Measurements from ENCODE around the gene SLC5A3. TPM values are rescaled to one million over a fixed set of nuclear protein-coding genes. Genes with fewer than 3 reads are reported as not detected.
A peak's percentile ranks its signal among the peaks of the same experiment; 100 is the strongest.

SLC5A3 gene
- total RNA-seq, 2 experiments from 2014 or later, result 29.2 to 34.7 TPM

DNA sequence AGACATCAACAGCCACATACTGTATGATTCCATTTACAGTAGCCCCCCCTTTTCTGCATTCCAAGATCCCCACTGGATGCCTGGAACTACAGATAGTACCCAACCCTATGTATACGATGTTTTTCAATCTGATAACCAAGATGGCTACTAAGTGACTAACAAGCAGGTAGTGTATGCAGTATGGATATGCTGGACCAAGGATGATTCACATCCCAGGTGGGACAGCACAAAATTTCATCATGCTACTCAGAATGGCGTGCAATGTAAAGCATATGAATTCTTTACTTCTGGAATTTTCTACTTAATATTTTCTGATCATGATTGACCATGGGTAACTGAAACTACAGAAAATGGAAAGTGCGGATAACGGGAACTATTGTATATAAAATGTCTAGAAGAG is 30.0 kb upstream of the SLC5A3 start:
- ATAC-seq (no peak), DNase-seq (no peak)
- CTCF ChIA-PET, result no interaction called here
- Mint-ChIP-seq H3K27me3 (no peaks in the 10 kb centered on the region), H3K9me3 (ENCODE audit: low read depth) (peaks cover 2% of the 10 kb centered on the region), H3K36me3 (peaks cover 9% of the 10 kb centered on the region), H3K4me1 (peaks cover 9% of the 10 kb centered on the region), H3K4me3 (no peak overlapping the region), H3K27ac (no peak overlapping the region)

DNA sequence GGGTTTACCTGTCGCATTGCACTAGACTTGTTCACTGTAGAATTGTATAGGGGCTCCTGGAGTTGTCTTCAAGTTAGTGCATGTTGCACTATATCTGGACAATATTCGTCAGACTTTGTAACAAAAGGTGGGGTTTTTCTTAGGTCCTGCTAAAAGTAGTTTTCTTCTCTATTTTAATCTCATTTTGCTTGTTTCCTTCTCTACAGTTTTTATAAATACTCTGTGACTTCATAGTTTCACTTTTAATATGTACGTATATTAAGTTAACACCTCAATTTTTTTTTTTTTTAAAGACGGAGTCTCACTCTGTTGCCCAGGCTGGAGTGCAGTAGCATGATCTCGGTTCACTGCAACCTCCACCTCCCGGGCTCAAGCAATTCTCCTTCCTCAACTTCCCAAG is 26.5 kb upstream of the SLC5A3 start:
- H3K4me3 Mint-ChIP-seq, result peak overlapping the region; percentile 51
- peaks cover 3% of the 10 kb centered on the region for H3K9me3 Mint-ChIP-seq (ENCODE audit: low read depth)
- no peaks in the 10 kb centered on the region for H3K27me3 Mint-ChIP-seq
- H3K4me1 Mint-ChIP-seq, result peaks cover 9% of the 10 kb centered on the region
- DNase-seq (no peak), ATAC-seq (peak; percentile 71)
- CTCF ChIA-PET, result no interaction called here
- peaks cover 9% of the 10 kb centered on the region for H3K36me3 Mint-ChIP-seq
- peak overlapping the region; percentile 63 for H3K27ac Mint-ChIP-seq

DNA sequence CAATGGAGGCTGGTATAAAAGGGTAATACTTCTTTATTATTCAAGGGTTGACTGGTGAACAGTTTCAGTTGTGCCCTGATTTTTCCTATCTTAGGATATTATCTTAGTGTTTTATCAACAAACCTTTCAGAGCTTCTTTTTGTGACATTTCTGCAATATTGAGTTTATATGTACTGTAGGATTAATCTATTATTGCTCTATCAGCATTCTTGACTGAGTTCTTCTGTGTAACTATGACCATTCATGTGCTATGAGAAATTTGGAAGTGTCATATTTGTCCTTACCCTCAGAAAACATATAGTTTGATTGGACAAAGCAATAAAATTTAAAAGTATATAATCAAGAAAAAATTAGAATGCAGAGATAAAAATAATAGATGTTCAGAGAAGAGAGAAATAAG is 25.5 kb upstream of the SLC5A3 start:
- Mint-ChIP-seq H3K27ac (no peak overlapping the region), H3K4me3 (no peak overlapping the region), H3K4me1 (peaks cover 9% of the 10 kb centered on the region), H3K9me3 (ENCODE audit: low read depth) (peaks cover 3% of the 10 kb centered on the region), H3K27me3 (no peaks in the 10 kb centered on the region), H3K36me3 (peaks cover 6% of the 10 kb centered on the region)
- DNase-seq (no peak), ATAC-seq (no peak)
- CTCF ChIA-PET, result no interaction called here

GRCh38 chr21:34052171-34052570 is 21.2 kb upstream of the SLC5A3 start:
- DNase-seq, result no peak
- ATAC-seq, result no peak
- H3K4me1 Mint-ChIP-seq, result peaks cover 3% of the 10 kb centered on the region
- peaks cover 7% of the 10 kb centered on the region for H3K36me3 Mint-ChIP-seq
- no peak overlapping the region for H3K4me3 Mint-ChIP-seq
- peaks cover 3% of the 10 kb centered on the region for H3K9me3 Mint-ChIP-seq (ENCODE audit: low read depth)
- no peak overlapping the region for H3K27ac Mint-ChIP-seq
- no peaks in the 10 kb centered on the region for H3K27me3 Mint-ChIP-seq
- CTCF ChIA-PET, result no interaction called here

DNA sequence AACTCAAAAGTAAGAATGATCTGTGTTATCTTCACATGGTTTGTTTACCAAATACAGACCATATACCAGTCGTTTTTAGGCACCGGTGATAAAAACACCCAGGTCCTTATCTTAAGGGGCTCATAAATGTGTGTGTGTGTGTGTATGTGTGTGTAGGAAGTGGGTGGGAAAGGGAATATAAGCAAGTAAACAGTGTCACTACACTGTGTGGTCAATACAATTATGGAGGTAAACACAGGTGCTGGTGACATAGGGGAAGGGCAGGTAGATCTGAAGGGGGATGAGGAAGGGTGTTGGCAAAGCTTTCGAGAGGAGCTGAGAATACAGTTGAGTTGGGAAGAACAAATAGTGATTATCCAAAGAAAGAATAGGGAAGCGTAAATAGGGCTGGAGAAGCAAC is 19.1 kb upstream of the SLC5A3 start:
- ATAC-seq (no peak), DNase-seq (no peak)
- H3K27ac Mint-ChIP-seq, result no peak overlapping the region
- no peak overlapping the region for H3K4me3 Mint-ChIP-seq
- no peaks in the 10 kb centered on the region for H3K27me3 Mint-ChIP-seq
- H3K4me1 Mint-ChIP-seq, result no peaks in the 10 kb centered on the region
- peaks cover 2% of the 10 kb centered on the region for H3K36me3 Mint-ChIP-seq
- peaks cover 3% of the 10 kb centered on the region for H3K9me3 Mint-ChIP-seq (ENCODE audit: low read depth)
- CTCF ChIA-PET, result interaction anchor here (1.2 kb wide), 1 partner anchor 130 kb away, joined by 3 read pairs; no protein-coding TSS in a partner anchor

DNA sequence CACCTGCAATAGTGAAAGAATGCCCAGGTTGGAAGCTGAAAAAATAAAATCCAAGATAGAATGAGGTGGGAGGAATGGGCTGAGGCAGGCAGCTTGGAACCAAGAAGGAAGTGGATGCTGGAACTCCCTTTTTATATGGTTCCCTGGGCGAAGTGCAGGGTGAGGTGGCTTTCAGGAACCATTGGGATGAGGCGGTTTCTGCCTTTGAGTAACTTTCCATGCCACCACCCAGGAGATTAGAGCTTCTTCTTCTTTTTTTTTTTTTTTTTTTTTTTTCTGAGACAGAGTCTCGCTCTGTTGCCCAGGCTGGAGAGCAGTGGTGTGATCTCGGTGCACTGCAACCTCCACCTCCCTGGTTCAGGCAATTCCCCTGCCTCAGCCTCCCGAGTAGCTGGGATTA is 17.8 kb upstream of the SLC5A3 start:
- H3K27me3 Mint-ChIP-seq, result no peaks in the 10 kb centered on the region
- H3K4me1 Mint-ChIP-seq, result no peaks in the 10 kb centered on the region
- ATAC-seq, result no peak
- DNase-seq, result no peak
- CTCF ChIA-PET, result interaction anchor here (1.2 kb wide), 1 partner anchor 131 kb away, joined by 3 read pairs; no protein-coding TSS in a partner anchor
- H3K27ac Mint-ChIP-seq, result no peak overlapping the region
- H3K36me3 Mint-ChIP-seq, result peaks cover 3% of the 10 kb centered on the region
- peaks cover 4% of the 10 kb centered on the region for H3K9me3 Mint-ChIP-seq (ENCODE audit: low read depth)
- no peak overlapping the region for H3K4me3 Mint-ChIP-seq

DNA sequence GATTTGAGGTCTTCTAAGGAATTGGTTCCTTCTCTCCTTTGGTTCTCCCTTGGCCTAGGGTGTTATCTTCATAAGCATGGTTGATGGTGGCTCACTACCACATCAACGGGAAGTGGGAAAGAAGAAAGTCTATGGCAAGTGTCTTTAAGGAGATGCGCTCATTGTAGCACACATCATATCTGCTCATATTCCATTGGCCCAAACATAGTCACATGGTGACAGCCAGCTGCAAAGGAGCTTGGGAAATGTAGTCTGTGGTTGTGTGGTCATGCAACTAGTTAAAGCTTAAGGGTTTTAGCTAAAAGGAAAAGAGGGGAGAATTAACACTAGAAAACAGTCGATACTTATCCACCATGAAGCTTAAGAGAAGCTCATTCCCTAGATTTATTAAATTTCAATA is 11.4 kb upstream of the SLC5A3 start:
- DNase-seq, result no peak
- no peak for ATAC-seq
- H3K27ac Mint-ChIP-seq, result no peak overlapping the region
- peaks cover 4% of the 10 kb centered on the region for H3K4me1 Mint-ChIP-seq
- CTCF ChIA-PET, result interaction anchor here (0.8 kb wide), 1 partner anchor 12 kb away, joined by 3 read pairs; the partner anchor contains the start of genes MRPS6 and SLC5A3
- peaks cover 2% of the 10 kb centered on the region for H3K27me3 Mint-ChIP-seq
- peaks cover 4% of the 10 kb centered on the region for H3K9me3 Mint-ChIP-seq (ENCODE audit: low read depth)
- H3K4me3 Mint-ChIP-seq, result no peak overlapping the region
- H3K36me3 Mint-ChIP-seq, result peaks cover 8% of the 10 kb centered on the region

DNA sequence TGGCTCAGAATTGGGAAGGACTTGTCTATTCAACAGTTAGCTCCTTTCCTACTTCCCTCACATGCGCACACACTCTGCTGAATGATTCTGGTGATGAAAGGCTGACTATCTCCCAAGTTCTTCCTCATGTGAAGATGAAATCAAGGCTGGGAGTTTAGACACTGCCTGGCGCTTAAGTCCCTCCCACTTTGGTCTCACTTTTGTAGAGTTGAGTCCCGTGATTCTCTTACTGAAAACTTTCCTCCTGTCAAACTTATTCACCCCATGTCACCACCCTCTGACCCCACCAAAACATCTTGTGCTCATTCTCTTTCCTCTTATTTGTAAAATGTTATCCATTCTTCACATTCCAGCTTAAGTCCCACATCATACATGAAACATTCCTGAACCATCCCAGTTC is 8.4 kb upstream of the SLC5A3 start:
- H3K27me3 Mint-ChIP-seq, result peaks cover 7% of the 10 kb centered on the region
- no peak overlapping the region for H3K27ac Mint-ChIP-seq
- no peak for DNase-seq
- H3K36me3 Mint-ChIP-seq, result peaks cover 6% of the 10 kb centered on the region
- H3K9me3 Mint-ChIP-seq (ENCODE audit: low read depth), result peaks cover 4% of the 10 kb centered on the region
- peaks cover 4% of the 10 kb centered on the region for H3K4me1 Mint-ChIP-seq
- CTCF ChIA-PET, result interaction anchor here (0.9 to 1.3 kb wide), 2 partner anchors 8 to 41 kb away, joined by 3 read pairs; partner anchors contain the start of genes MRPS6 and SLC5A3
- ATAC-seq, result no peak
- H3K4me3 Mint-ChIP-seq, result no peak overlapping the region

DNA sequence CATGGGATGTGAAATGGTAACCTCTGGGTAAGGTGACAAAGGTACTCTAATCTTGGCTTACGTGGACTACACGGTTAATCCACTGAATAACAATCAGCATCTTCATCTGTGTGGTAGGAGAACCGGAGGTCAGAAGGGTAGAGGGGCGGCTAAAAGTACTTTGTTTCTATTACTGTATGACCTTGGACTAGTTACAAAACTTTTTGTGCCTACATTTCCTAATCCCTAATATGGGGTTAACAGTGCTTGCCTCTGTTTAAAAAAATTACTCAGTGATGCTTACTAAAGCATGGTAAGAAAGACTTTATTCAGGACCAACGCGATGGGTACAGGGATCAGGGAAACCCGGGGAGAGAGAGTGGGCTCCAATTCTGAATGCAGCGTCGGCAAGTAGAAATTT is 1.7 kb upstream of the SLC5A3 start:
- peaks cover 23% of the 10 kb centered on the region for H3K36me3 Mint-ChIP-seq
- DNase-seq, result no peak
- no peak for ATAC-seq
- peak overlapping the region; percentile 55 for H3K4me3 Mint-ChIP-seq
- H3K9me3 Mint-ChIP-seq (ENCODE audit: low read depth), result no peaks in the 10 kb centered on the region
- H3K27ac Mint-ChIP-seq, result no peak overlapping the region
- CTCF ChIA-PET, result no interaction called here
- H3K4me1 Mint-ChIP-seq, result peaks cover 24% of the 10 kb centered on the region
- peaks cover 5% of the 10 kb centered on the region for H3K27me3 Mint-ChIP-seq

GRCh38 chr21:34072145-34073031 is 990 bp upstream of the SLC5A3 start:
- peak overlapping the region; percentile 55 for H3K4me3 Mint-ChIP-seq
- peaks cover 29% of the 10 kb centered on the region for H3K36me3 Mint-ChIP-seq
- ATAC-seq (no peak), DNase-seq (peak; percentile 46)
- no peaks in the 10 kb centered on the region for H3K9me3 Mint-ChIP-seq (ENCODE audit: low read depth)
- CTCF ChIA-PET, result interaction anchor here (0.9 to 4.7 kb wide), 7 partner anchors 8 to 275 kb away, joined by 3 to 39 read pairs (median 3); no protein-coding TSS in a partner anchor
- H3K4me1 Mint-ChIP-seq, result peaks cover 31% of the 10 kb centered on the region
- H3K27ac Mint-ChIP-seq, result peak overlapping the region; percentile 45
- peaks cover 5% of the 10 kb centered on the region for H3K27me3 Mint-ChIP-seq

- peaks cover 37% of the 10 kb centered on the region for H3K36me3 Mint-ChIP-seq
- no peak for DNase-seq
- H3K27ac Mint-ChIP-seq, result peak overlapping the region; percentile 72
- peak; percentile 63 for ATAC-seq
- H3K27me3 Mint-ChIP-seq, result peaks cover 5% of the 10 kb centered on the region
- peaks cover 44% of the 10 kb centered on the region for H3K4me1 Mint-ChIP-seq
- peak overlapping the region; percentile 90 for H3K4me3 Mint-ChIP-seq
- CTCF ChIA-PET, result interaction anchor here (0.9 to 4.7 kb wide), 17 partner anchors 9 to 274 kb away, joined by 3 to 39 read pairs (median 3); no protein-coding TSS in a partner anchor
- H3K9me3 Mint-ChIP-seq (ENCODE audit: low read depth), result no peaks in the 10 kb centered on the region
Measured at GRCh38 chr21:34073749-34074282, 438 bp downstream of the SLC5A3 start.

GRCh38 chr21:34074283-34075090 is 1.1 kb downstream of the SLC5A3 start:
- Mint-ChIP-seq H3K4me3 (peak overlapping the region; percentile 90), H3K36me3 (peaks cover 42% of the 10 kb centered on the region), H3K9me3 (ENCODE audit: low read depth) (no peaks in the 10 kb centered on the region), H3K4me1 (peaks cover 49% of the 10 kb centered on the region), H3K27me3 (peaks cover 2% of the 10 kb centered on the region), H3K27ac (peak overlapping the region; percentile 72)
- CTCF ChIA-PET, result interaction anchor here (0.9 to 4.7 kb wide), 11 partner anchors 9 to 150 kb away, joined by 3 to 39 read pairs (median 3); no protein-coding TSS in a partner anchor
- ATAC-seq (no peak), DNase-seq (peak; percentile 46)

DNA sequence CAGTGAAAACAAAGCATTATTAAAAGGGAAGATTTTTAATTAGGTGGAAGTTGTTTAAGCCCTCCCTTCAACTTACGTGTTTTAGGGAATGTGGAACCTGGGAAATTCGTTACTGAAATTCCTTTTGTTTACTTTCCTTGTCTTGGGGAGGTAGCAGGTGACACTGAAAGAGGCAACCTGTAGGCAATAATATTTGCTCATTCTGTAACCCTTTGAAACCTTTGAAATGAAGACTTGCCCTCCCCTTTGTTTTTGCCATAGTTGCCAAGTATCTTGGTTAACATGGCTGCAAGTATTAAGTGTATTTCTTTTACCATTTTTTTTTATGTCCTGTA is 1.7 kb downstream of the SLC5A3 start:
- CTCF ChIA-PET, result interaction anchor here (1.1 to 4.7 kb wide), 7 partner anchors 8 to 273 kb away, joined by 3 to 39 read pairs (median 4); no protein-coding TSS in a partner anchor
- Mint-ChIP-seq H3K27ac (peak overlapping the region; percentile 81), H3K27me3 (no peaks in the 10 kb centered on the region), H3K36me3 (peaks cover 47% of the 10 kb centered on the region), H3K9me3 (ENCODE audit: low read depth) (no peaks in the 10 kb centered on the region), H3K4me3 (peak overlapping the region; percentile 90), H3K4me1 (peaks cover 55% of the 10 kb centered on the region)
- DNase-seq (no peak), ATAC-seq (no peak)

Data from activated CD8-positive, alpha-beta memory T cell treated with anti-CD3 and anti-CD28 coated beads, Interleukin-2, amount 10 ng/mL, durations not matched to agents 7 days and 5 days (primary cell).